ENCODE results near the gene MMP24. TPM values are rescaled to one million over a fixed set of nuclear protein-coding genes. Genes with fewer than 3 reads are reported as not detected.
A peak's percentile ranks its signal among the peaks of the same experiment; 100 is the strongest.
"Not testable (repeated sequence)": the region's sequence is repeated elsewhere in the genome, so short reads cannot be mapped to it uniquely, and the experiment has no call there.

The MMP24 gene
- total RNA-seq, 1 experiment from 2014 or later = 113 TPM

DNA sequence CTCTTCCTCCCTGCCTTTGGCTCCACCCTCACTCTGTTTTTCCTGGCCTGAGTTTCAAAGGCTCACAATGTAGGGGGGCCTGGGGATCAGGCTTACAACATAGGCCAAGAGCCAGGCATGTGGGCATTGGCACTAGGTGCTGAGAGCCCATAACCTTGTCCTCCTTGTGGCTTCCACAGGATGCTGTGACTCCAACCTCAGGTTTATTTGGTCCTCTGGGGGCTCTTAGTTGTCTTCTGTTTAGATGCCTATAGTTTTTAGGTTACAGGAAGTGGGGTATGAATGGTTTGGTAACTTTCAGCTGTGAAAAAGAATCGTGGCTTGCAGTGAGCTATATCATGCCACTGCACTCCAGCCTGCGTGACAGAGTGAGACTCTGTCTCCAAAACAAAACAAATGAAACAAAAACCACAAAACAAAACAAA, 25.6 kb downstream of the MMP24 start:
- in situ Hi-C loops (cut with HindIII; ENCODE audit: low sequenced_read_pairs) = no loop called here

DNA sequence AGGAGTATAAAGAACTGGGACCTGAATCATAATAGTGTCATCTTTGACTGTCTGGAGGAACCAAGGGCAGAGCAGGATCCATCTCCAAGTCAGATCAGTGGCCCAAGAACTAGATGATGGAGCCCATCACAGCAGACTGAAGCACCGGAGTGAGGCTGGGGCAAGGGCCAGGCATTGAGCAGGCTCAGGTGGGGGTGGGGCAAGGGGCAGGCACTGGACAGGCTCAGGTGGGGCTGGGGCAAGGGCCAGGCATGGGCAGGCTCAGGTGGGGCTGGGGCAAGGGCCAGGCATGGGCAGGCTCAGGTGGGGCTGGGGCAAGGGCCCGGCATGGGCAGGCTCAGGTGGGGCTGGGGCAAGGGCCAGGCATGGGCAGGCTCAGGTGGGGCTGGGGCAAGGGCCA, 26.1 kb downstream of the MMP24 start:
- DNase-seq (ENCODE audit: low spot score); in situ Hi-C loops (cut with HindIII; ENCODE audit: low sequenced_read_pairs): not testable (repeated sequence)

More for the DNA sequence above, 25.6 kb downstream of the MMP24 start:
- no peak for DNase-seq (ENCODE audit: low spot score)

DNA sequence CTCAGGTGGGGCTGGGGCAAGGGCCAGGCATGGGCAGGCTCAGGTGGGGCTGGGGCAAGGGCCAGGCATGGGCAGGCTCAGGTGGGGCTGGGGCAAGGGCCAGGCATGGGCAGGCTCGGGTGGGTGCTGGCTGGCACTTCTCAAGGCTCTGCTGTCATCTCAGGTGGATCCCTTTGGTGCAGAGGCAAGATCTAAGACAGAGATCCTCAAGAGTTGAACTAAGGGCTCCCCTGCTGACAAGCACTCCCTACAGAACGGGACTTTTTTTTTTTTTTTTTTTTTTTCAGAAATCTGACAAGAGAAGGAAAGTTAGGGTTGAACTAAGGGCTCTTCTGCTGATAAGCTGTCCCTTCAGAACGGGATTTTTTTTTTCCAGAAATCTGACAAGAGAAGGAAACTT, 26.5 kb downstream of the MMP24 start:
- in situ Hi-C loops (cut with HindIII; ENCODE audit: low sequenced_read_pairs) = no loop called here
- no peak for DNase-seq (ENCODE audit: low spot score)

DNA sequence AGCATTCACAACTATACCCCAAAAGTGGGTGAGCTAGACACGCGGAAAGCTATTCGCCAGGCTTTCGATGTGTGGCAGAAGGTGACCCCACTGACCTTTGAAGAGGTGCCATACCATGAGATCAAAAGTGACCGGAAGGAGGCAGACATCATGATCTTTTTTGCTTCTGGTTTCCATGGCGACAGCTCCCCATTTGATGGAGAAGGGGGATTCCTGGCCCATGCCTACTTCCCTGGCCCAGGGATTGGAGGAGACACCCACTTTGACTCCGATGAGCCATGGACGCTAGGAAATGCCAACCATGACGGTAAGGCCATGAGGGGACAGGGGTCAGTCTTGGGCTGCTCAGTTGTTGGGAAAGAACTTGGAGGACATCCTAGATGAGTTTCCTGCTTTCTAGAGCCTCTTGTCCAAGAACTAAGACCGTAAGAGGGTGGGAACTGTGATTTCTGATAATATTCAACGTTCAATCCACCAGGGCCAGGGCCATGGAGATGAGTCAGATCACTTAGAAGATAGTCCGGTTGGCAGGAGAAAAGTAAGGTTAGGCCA, 28.0 kb downstream of the MMP24 start:
- in situ Hi-C loops (cut with HindIII; ENCODE audit: low sequenced_read_pairs) = no loop called here

DNA sequence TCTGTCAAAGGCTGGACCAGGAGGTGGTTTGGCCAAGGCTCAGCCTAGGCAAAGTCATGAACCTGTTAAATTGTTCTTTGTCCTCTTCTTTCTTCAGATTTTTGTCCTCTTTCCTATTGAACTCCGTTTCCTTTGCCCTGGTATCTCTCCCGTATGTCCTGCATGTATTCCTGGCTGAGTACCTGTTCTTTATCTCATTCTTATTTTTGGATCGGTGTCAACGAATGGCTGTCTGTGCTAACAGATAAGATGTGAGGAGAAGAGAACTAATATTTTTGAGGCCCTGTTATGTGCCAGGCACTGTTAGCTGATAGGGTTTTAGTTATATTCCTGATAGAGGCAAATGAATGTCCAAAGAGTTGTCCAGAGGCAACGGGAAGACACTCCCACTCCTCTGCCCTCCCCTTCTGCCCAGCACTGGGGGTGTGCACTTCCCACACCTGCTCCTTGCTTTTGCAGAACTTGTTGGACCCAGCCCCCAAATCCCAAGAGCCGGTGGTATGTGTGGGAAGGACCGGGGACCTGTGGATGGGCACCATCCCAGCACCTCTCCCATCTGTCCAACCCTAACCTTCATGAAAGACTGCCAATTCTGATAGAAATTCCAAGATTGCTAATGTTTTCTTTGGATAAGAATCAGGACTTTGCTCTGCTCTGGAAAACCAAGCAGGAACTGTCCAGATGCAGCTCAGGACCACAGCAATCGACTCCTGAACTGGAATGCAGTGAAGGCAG, 30.9 kb downstream of the MMP24 start:
- in situ Hi-C loops (cut with HindIII; ENCODE audit: low sequenced_read_pairs) = no loop called here
- peak; percentile 49 for DNase-seq (ENCODE audit: low spot score)

More for the DNA sequence above, 28.0 kb downstream of the MMP24 start:
- no peak for DNase-seq (ENCODE audit: low spot score)

DNA sequence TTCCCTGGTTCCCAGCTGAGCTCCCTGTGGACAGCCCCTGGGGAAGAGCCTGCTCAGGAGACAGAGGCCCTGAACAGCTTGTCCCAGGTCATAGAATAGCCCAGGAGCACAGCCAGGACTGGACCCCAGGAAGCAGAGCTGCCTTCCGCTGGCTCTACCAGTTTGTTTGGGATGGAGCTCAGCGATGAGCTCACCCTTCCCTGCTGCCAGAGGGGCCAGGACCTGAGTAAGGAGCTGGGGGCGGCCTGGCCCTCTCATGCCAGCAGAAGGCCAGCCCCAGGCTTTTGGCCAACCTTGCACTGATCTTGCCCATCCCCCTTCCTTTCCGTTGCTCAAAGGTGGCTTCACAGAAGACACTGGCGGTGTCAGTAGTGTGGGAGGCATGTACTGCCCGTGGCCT, 33.9 kb downstream of the MMP24 start:
- peak; percentile 96 for DNase-seq (ENCODE audit: low spot score)
- in situ Hi-C loops (cut with HindIII; ENCODE audit: low sequenced_read_pairs) = no loop called here

DNA sequence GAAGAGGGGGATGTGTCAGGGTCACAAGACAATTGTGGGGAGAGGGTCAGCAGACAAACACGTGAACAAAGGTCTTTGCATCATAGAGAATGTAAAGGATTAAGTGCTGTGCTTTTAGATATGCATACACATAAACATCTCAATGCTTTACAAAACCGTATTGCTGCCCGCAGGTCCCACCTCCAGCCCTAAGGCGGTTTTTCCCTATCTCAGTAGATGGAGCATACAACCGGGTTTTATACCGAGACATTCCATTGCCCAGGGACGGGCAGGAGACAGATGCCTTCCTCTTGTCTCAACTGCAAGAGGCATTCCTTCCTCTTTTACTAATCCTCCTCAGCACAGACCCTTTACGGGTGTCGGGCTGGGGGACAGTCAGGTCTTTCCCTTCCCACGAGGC, 35.8 kb downstream of the MMP24 start:
- in situ Hi-C loops (cut with HindIII; ENCODE audit: low sequenced_read_pairs); DNase-seq (ENCODE audit: low spot score): not testable (repeated sequence)

DNA sequence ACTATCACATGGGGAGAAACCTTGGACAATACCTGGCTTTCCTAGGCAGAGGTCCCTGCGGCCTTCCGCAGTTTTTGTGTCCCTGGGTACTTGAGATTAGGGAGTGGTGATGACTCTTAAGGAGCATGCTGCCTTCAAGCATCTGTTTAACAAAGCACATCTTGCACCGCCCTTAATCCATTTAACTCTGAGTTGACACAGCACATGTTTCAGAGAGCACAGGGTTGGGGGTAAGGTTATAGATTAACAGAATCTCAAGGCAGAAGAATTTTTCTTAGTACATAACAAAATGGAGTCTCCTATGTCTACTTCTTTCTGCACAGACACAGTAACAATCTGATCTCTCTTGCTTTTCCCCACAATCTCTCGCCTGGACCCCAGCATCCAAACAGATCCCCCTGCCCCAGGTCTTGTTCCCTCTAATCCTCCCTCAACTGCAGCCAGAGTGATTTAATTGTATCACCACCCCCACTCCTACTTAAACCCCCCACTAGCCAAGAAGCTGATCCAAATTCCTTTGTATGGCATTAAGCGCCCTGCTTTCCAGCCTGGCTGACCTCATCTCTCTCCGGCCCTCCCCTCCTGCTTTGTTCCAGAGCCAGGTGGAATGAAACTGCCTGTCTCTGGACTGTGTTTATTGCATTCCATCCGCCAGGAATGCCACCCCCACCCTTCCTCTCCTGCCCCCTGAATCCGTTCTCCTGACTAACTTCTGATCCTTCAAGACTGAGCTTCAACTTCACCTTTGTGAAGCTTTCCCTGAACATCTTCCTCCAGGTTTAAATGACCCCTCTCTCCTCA, 36.4 kb downstream of the MMP24 start:
- in situ Hi-C loops (cut with HindIII; ENCODE audit: low sequenced_read_pairs) = not testable (repeated sequence)
- peak; percentile 97 for DNase-seq (ENCODE audit: low spot score)

DNA sequence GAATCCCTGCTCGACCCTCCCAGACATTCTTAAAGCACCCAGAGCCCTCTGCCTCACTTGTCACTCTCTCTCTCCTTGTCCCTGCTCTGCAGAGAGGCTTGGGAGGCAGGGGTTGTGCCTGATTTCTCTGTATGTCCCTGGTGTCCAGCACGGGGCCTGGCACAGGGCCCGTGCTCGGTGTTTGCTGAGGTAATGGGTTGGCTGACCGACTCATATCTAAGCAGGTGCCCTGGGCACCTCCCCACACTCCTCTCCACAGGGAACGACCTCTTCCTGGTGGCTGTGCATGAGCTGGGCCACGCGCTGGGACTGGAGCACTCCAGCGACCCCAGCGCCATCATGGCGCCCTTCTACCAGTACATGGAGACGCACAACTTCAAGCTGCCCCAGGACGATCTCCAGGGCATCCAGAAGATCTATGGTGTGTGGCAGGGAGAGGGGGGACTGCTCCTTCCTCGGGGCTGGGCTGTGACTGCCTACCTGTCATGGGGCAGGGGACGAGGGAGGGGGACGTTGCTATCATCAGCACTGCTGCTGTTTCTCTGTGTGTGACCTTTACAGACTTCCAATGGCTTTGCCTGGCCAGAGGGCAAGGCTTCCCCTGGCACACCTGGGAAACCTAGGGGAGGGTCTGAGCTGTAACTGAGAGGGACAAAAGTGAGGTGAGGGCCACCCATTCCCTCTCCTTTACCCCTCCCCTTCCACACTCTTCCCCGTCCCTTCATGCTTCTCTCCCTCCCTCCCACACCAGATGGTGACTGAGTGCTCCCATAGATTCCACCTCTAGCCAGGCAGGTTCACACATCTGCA, 37.2 kb downstream of the MMP24 start:
- in situ Hi-C loops (cut with HindIII; ENCODE audit: low sequenced_read_pairs) = no loop called here
- peak; percentile 93 for DNase-seq (ENCODE audit: low spot score)

DNA sequence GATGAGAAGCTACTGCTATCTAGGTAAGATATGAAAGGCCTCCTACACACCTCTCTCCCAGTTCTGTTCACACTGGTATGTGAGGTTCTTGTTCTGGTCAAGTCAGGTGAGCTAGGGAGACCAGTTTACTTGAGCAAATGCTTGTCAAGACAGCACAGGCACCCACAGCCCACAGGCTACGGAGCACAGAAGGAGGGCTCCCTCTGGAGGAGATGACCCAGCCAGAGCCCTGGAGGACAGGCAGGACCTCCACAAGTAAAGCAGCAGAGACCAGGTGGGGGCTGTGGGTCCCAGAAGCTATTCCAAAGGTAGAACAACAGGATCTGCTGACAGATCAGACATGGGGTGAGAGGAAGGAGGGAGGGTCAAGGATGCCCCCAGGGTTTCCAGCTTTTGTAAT, 38.3 kb downstream of the MMP24 start:
- in situ Hi-C loops (cut with HindIII; ENCODE audit: low sequenced_read_pairs) = no loop called here
- DNase-seq (ENCODE audit: low spot score) = peak; percentile 57

DNA sequence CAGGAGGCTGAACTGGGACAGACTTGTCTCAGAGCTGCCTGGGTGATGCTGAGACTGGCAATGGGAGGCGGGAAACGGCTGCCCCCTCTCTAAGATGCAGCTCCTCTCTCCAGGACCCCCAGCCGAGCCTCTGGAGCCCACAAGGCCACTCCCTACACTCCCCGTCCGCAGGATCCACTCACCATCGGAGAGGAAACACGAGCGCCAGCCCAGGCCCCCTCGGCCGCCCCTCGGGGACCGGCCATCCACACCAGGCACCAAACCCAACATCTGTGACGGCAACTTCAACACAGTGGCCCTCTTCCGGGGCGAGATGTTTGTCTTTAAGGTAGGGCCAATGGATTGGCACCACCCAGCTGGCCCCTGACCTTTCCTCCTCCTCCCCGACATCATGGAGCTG, 40.6 kb downstream of the MMP24 start:
- in situ Hi-C loops (cut with HindIII; ENCODE audit: low sequenced_read_pairs) = no loop called here
- DNase-seq (ENCODE audit: low spot score) = no peak

DNA sequence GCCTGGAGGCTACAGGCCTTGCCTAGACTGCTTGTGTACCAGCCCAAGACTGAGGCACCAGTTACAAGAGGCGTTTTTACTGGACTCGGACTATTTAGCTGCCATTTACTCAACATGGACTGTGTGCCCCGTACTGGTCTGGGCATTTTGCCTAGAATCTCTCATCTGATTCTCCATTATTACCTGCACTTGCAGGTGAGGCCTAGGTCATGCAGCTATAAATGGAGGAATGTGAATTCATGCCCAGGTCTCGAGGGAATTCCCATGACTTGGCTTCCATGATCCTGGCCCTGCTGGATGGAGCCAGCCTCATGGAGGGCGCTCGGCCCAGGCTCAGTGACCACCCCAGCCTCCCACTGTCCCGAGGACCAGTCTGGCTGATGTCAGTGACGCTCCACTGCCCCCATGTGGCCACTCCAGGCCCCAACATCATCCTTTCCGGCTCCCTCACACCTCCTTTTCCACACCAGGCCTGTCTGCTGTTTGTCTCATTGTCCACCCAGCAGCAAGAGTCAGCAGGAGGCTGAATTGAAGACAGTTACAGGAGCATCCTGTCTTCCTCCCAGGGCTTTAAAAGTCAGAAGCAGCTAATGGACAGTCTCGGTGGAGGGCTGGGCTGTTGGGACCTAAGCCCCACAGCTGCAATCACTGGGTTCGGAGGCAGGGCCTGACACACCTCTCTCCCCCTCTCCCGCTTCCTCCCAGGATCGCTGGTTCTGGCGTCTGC, 42.7 kb downstream of the MMP24 start:
- DNase-seq (ENCODE audit: low spot score) = peak; percentile 90

DNA sequence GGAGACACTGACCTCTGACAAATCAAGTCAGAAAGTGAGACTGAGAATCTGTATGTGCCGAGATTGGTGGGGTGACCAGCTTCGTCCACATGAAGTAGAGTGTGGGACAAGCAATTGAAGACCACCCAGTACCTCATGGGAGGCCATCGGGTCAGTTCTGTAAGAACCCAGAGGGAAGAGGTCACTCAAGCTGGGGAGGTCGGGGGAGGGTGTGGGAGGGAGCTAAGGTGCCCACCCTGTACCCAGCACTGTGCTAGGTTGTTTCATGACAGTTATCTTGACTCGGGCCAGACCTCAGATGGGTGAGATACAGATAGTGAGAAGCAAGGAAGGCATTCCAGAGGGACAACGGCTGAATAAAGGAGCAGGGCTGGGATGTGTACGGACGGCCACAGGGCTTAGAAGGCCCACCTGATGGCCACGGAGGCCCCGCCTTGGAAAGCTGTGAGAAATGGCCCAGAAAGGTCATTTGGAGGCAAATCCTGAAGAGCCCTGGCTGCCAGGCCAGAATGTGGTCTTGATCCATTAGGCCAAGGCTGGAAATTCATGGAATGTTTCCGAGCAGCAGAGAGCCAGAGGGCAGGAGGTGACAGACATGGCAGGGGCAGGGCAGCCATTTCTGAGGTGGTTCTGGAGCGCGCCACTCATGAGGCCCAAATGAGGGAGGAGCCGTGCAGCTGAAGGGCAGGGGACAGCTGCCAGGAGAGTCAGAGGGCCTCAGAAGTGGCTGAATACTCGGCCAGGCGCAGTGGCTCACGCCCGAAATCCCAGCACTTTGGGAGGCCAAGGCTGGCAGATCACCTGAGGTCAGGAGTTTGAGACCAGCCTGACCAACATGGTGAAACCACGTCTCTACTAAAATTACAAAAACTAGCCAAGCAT, 43.8 kb downstream of the MMP24 start:
- in situ Hi-C loops (cut with HindIII; ENCODE audit: low sequenced_read_pairs) = no loop called here

More for the DNA sequence above, 42.7 kb downstream of the MMP24 start:
- in situ Hi-C loops (cut with HindIII; ENCODE audit: low sequenced_read_pairs) = no loop called here

DNA sequence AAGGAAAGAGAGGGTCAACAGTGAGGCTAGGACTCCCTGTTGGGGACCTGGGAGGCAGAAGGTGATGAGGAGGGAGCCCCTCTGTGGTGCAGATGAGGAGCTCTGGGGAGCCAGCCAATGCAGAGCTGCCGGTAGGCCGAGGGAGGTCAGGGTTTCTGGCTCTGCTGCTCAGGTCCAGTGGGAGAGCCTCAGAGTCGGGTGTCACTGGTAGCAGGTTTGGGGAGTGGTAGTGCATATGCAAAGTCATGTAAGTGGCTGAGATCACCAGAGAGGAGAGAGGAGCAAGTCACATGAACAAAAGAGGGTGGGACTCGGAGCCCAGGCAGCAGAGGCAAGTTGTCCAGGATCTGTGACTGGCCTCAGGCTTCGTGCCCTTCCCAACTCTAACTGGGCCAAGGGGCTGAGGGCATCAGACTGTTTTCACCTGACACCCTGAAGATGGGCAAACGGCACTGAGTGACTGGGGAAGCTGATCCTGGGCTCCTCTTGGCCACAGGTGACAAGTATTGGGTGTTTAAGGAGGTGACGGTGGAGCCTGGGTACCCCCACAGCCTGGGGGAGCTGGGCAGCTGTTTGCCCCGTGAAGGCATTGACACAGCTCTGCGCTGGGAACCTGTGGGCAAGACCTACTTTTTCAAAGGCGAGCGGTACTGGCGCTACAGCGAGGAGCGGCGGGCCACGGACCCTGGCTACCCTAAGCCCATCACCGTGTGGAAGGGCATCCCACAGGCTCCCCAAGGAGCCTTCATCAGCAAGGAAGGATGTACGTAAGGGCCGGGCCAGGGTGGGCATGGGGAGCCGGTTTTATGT, 44.8 kb downstream of the MMP24 start:
- in situ Hi-C loops (cut with HindIII; ENCODE audit: low sequenced_read_pairs) = no loop called here

More for the DNA sequence above, 43.8 kb downstream of the MMP24 start:
- no peak for DNase-seq (ENCODE audit: low spot score)

DNA sequence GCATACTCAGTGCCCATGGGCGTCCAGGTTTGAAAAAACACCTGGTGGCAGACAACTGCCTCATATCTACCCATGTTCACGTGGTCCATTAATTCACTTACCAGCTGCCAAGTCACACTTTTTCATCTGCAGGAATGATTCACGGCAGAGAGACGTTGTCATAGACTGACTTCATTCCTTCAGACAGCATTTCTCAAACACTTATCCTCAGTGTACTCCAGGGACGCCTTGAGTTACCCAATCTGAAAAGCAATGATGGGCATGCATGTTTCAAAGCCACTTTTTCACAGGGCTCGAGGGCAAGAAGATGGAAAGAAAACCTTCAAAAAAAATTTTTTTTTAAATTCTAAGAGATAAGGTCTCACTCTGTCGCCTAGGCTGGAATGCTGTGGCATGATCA, 45.4 kb downstream of the MMP24 start:
- DNase-seq (ENCODE audit: low spot score) = no peak
- in situ Hi-C loops (cut with HindIII; ENCODE audit: low sequenced_read_pairs) = no loop called here

More for the DNA sequence above, 44.8 kb downstream of the MMP24 start:
- peak; percentile 41 for DNase-seq (ENCODE audit: low spot score)

DNA sequence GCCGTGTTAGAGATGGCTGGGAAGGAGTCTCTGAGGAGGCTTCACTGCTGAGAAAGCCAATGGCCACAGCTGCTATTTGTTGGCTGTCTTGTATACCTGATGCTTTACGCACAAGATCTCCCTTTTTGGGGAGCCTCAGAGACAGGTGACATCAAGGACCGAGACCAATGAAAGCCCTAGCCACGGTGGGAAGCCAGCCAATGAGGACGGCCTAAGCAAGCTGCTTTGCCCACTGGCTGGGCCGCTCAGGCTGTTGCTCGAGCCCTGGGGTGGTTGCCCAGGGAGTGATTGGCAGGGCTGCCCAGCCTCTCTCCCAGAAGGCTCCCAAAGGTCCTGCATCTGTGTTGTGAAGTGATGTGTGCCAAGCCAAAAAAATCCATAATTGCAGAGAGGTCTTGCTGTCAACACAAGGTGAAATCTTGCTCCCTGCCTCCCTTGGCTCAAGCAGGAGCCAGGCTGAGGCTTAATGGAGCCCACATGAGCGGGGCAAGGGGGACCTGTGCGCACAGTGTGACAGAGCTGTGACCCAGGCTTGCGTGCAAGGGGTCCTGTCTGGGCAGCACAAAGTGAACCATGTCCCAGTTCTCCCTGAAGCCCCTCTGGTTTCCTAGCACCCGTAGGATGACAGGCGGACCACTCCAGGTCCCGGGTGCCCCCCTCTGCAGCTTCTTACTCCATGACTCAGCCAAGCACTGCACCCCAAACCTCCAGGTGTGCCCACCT, 47.1 kb downstream of the MMP24 start:
- in situ Hi-C loops (cut with HindIII; ENCODE audit: low sequenced_read_pairs) = no loop called here
- DNase-seq (ENCODE audit: low spot score) = peak; percentile 97

Measured in G401 (cell line).